DND-41 (cell line): ENCODE data around the gene KCNH1.

Experiments
- EZH2 ChIP-seq: IDR thresholded peaks from 3 replicates; pipeline ENCODE4 v1.6.1; 2012; ENCODE audit warnings: borderline replicate concordance, low read depth, mild to moderate bottlenecking, moderate library complexity, low read length, inconsistent platforms; ENCODE audit not compliant: severe bottlenecking
- TF ChIP-seq, protein P1 (sequence below): IDR thresholded peaks from 2 replicates; pipeline ENCODE4 v1.5.1; 2012; ENCODE audit warnings: borderline replicate concordance, low read length, moderate library complexity, mild to moderate bottlenecking; ENCODE audit not compliant: poor library complexity, severe bottlenecking; ENCODE audit errors: extremely low read depth

DNA sequence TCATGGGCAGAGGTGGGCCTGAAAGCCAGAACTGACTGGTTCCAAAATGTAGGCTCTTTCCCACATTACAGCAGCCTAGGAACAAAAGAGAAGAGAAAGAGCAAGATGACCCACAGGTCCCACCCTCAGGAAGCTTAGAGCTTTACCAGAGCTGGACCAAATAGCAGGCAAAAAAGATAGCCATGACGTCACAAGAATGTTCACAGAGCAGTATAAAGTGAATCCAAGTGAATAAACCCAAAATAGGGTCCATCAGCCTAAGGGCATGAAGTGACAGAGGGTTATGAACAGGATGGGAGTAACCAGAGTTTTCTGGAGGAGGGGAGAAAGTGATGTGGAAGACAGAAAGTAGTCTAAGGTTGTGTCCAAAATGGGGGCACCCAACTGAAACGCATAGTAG lies 221.2 kb downstream of the KCNH1 start:
- TF ChIP-seq, protein P1, sequence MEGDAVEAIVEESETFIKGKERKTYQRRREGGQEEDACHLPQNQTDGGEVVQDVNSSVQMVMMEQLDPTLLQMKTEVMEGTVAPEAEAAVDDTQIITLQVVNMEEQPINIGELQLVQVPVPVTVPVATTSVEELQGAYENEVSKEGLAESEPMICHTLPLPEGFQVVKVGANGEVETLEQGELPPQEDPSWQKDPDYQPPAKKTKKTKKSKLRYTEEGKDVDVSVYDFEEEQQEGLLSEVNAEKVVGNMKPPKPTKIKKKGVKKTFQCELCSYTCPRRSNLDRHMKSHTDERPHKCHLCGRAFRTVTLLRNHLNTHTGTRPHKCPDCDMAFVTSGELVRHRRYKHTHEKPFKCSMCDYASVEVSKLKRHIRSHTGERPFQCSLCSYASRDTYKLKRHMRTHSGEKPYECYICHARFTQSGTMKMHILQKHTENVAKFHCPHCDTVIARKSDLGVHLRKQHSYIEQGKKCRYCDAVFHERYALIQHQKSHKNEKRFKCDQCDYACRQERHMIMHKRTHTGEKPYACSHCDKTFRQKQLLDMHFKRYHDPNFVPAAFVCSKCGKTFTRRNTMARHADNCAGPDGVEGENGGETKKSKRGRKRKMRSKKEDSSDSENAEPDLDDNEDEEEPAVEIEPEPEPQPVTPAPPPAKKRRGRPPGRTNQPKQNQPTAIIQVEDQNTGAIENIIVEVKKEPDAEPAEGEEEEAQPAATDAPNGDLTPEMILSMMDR: no peak
- TF ChIP-seq EZH2: no peak
